Neural progenitor cell (in vitro differentiated cells): ENCODE results near the gene CDHR2.

ENCODE experiments used
- CTCF ChIP-seq: fragments of 200-600 bp; sonication (generic); IDR thresholded peaks from 2 replicates; pipeline ENCODE4 v1.5.1; 2017; ENCODE audit warnings: antibody characterized with exemption, mild to moderate bottlenecking
- EZH2 ChIP-seq: fragments of 200-600 bp; sonication (generic); IDR thresholded peaks from 2 replicates; pipeline ENCODE4 v1.6.1; 2017; ENCODE audit warnings: antibody characterized with exemption, mild to moderate bottlenecking, moderate library complexity

- no peak for TF ChIP-seq CTCF
- TF ChIP-seq EZH2: no peak
These were observed 19.9 kb upstream of the CDHR2 start for GRCh38 chr5:176529116-176529740.
